ENCODE data around the gene EFEMP1.

The EFEMP1 gene

DNA sequence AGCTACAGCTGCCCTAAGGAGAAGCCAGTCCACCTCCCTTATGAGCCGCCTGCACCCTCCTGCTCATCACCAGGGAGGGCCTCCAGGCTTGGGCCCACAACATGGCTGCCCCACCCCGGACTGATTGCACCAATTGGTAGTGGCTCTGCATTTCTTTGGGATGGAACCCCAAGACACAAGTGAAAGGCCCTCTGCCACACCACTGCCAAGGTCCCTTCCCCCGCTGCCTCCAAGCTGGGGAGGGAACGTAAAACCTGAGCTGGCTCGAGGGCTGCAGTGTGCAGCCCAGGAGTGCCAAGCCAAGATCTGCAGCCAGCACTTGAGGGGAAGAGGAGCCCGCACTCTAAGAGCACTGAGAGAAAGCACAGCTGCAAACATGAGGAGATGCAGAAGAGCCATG lies 97.3 kb downstream of the EFEMP1 start:
- no peak for DNase-seq

DNA sequence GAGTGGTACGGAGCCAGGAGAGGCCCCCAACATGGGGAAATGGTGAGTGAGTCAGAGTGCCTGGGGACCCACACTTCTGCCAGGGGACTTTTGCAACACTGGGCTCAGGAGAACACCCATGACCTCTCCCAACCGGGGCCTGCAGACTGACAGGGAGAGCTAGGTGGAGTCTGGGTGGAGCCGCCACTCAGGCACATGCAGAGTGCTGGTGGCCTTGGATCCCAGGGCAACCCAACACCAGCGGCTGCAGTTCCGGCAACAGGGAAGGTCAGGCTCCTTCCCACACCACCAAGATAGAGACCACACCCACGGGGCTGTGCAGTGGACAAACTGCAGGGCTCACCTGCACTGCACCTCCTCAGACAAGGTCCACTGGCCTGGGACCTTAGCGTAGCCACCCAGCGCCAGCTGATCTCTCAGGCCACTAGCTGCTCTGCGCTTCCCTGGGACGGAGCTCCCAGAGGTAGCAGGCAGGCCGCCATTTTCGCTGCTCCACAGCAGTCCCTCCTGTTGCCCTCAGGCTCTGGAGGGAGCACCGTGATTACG lies 99.0 kb downstream of the EFEMP1 start:
- DNase-seq: no peak
